Heart right ventricle (tissue), 16 donors: ENCODE measurements around the gene ADO. TPM values are rescaled to one million over a fixed set of nuclear protein-coding genes. Genes with fewer than 3 reads are reported as not detected.

ENCODE experiments used
- ATAC-seq, 8 donors: fragments of 200-7000 bp; cut with Tn5 transposase; one replicate each; pipeline ENCODE4 v1.9.1; 2020; ENCODE audit warnings: mild to moderate bottlenecking in 8 of 8, moderate library complexity in 8 of 8, moderate number of reproducible peaks in 1 of 8
- DNase-seq, 2 donors: peaks; one replicate each; pipeline ENCODE4 v3.0.0-alpha.2; 2020
- H3K27ac ChIP-seq, 10 donors: fragments of 200-600 bp; sonication (generic) in 2 of 10; one replicate each; pipeline versions ENCODE4 v1.5.0 to v1.8.0; 2020 to 2022; ENCODE audit warnings: mild to moderate bottlenecking in 3 of 10
- H3K27me3 ChIP-seq, 7 donors: fragments of 200-600 bp; one replicate each; pipeline ENCODE4 v1.8.0; 2021 to 2022; ENCODE audit warnings: mild to moderate bottlenecking in 2 of 7
- H3K36me3 ChIP-seq, 9 donors: fragments of 200-600 bp; sonication (generic) in 1 of 9; one replicate each; pipeline versions ENCODE4 v1.5.0 to v1.8.0; 2020 to 2022; ENCODE audit warnings: mild to moderate bottlenecking in 2 of 9
- H3K4me1 ChIP-seq, 9 donors: fragments of 200-600 bp; sonication (generic) in 1 of 9; one replicate each; pipeline versions ENCODE4 v1.5.0 to v1.8.0; 2020 to 2022; ENCODE audit warnings: mild to moderate bottlenecking in 4 of 9
- H3K4me3 ChIP-seq, 10 donors: fragments of 200-600 bp; sonication (generic) in 2 of 10; one replicate each; pipeline versions ENCODE4 v1.5.0 to v1.8.0; 2020 to 2022; ENCODE audit warnings: mild to moderate bottlenecking in 7 of 10, moderate library complexity in 2 of 10
- H3K9me3 ChIP-seq, 11 donors: fragments of 200-600 bp in 10 of 11; sonication (generic) in 2 of 11; one replicate each; pipeline versions ENCODE4 v1.5.0 to v1.8.0; 2013 to 2022; ENCODE audit warnings: mild to moderate bottlenecking in 2 of 11, control low read depth in 1 of 11, moderate library complexity in 1 of 11
- WGBS, 2 donors: extraction: QIAGEN DNeasy Blood & Tissue Kit; methylation state at CpG; one replicate each; pipeline ENCODE4 v1.1.7; 2013; ENCODE audit warnings: inconsistent platforms in 1 of 2; 5-methylcytosine and 5-hydroxymethylcytosine counted together
- intact Hi-C, 10 donors: fragments of 100-400 bp; cut with DNase I; formaldehyde crosslinking; loops; one replicate each; pipeline versions ENCODE4 v1.11.1 to v1.14.2; 2022
- polyA plus RNA-seq, 2 donors: library from polyadenylated mRNA; stranded (reverse); fragments of 200-250 nt; gene quantifications; one replicate each; pipeline ENCODE4 v1.2.3, GENCODE V29; 2013
- total RNA-seq, 10 donors: library from RNA; stranded (reverse); fragmentation: NEBNext Ultra II Directional in 3 of 10; extraction: Animal tissue kit (Norgen Biotek cat#: 25700) in 3 of 10; gene quantifications; one replicate each; pipeline versions ENCODE4 v1.2.1 to v1.2.4, GENCODE V29; 2021 to 2023
- TF ChIP-seq, protein P1 (sequence below), 9 donors: fragments of 200-600 bp; sonication (generic) in 2 of 9; IDR thresholded peaks; one replicate each; pipeline versions ENCODE4 v1.5.0 to v1.8.0; 2021 to 2022; ENCODE audit warnings: antibody characterized with exemption in 9 of 9, mild to moderate bottlenecking in 5 of 9, moderate library complexity in 1 of 9
- donor health status: Arrhythmogenic right ventricular cardiomyopathy.
- donor health status: ischemic (EF 13 %, LVEDD 7.1; RV severe dilation, severe dysfunction).
- donor health status: healthy with polysubstance abuse.
- donor health status: DM: no; HTN: yes; CAD: no.
- donor health status: DM: no; HTN: no; CAD: no.
- donor health status: ischemic (EF 25% LVEDD 6.9; RV normal size, moderate dysfunction).
- donor health status: ischemic (EF 25% LVEDD 5.7; RV mildly dilated, moderate dysfunction).
- donor health status: healthy.
- donor health status: DM: yes; HTN: yes; CAD: no.
- donor health status: Ischemic cardiomyopathy.
- donor health status: ischemic (EF 35%, LVEDD 5.7; RV mildly dilated, moderate dysfunction).
- donor health status: nonischemic (EF 11% LVEDD 7.7; RV severe dilation, severe dysfunction).
- donor health status: DM: yes; HTN: yes; CAD: no.
- donor health status: PGD.
- donor health status: ischemic (EF 29% LVEDD 5.4; RV normal size, mild dysfunction).
- donor health status: nonischemic (EF 23%, LVEDD 6.1; RV moderate dilation, normal function).

ADO gene
- total and polyA plus RNA-seq, 12 donors, result 5.1 to 21.0 (median 17.0) TPM

DNA sequence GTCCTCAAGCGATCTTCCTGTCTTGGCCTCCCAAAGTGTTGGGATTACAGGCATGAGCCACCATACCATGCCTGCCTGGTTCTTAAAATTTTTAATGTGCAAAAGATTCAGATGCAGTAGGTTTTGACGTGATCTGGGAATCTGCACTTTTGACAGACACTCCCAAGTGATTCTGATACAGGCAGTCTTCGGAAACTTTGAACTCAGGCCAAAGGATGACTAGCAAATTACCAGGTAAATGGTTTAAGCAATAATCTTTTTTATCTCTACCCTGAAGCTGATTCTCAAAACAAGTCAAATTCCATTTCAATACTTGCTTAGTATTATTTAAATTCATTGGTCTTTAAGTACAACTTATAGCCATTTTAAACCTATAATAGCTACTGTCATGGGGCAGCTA, 2.6 kb upstream of the ADO start:
- H3K36me3 ChIP-seq, result peaks cover 0 to 5% (median 0%) of the 10 kb centered on the region in 9 donors
- H3K4me3 ChIP-seq, result no peak overlapping the region
- TF ChIP-seq, protein P1, sequence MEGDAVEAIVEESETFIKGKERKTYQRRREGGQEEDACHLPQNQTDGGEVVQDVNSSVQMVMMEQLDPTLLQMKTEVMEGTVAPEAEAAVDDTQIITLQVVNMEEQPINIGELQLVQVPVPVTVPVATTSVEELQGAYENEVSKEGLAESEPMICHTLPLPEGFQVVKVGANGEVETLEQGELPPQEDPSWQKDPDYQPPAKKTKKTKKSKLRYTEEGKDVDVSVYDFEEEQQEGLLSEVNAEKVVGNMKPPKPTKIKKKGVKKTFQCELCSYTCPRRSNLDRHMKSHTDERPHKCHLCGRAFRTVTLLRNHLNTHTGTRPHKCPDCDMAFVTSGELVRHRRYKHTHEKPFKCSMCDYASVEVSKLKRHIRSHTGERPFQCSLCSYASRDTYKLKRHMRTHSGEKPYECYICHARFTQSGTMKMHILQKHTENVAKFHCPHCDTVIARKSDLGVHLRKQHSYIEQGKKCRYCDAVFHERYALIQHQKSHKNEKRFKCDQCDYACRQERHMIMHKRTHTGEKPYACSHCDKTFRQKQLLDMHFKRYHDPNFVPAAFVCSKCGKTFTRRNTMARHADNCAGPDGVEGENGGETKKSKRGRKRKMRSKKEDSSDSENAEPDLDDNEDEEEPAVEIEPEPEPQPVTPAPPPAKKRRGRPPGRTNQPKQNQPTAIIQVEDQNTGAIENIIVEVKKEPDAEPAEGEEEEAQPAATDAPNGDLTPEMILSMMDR (IDR thresholded peaks at IDR 0.05), result no peak
- WGBS, 2 donors, result 87% methylated on average over 3 of the region's 3 CpGs
- intact Hi-C loops, result loop anchor here in 3 of 10 donors (5.0 to 10.0 kb wide), 3 partner anchors 40 to 165 kb away; no protein-coding TSS in a partner anchor
- ATAC-seq (no peak), DNase-seq (no peak)
- no peak overlapping the region for H3K27ac ChIP-seq
- peaks cover 3 to 31% (median 23%) of the 10 kb centered on the region in 9 donors for H3K4me1 ChIP-seq
- H3K27me3 ChIP-seq, result peaks cover 0 to 20% (median 0%) of the 10 kb centered on the region in 7 donors
- H3K9me3 ChIP-seq, result no peaks in the 10 kb centered on the region

DNA sequence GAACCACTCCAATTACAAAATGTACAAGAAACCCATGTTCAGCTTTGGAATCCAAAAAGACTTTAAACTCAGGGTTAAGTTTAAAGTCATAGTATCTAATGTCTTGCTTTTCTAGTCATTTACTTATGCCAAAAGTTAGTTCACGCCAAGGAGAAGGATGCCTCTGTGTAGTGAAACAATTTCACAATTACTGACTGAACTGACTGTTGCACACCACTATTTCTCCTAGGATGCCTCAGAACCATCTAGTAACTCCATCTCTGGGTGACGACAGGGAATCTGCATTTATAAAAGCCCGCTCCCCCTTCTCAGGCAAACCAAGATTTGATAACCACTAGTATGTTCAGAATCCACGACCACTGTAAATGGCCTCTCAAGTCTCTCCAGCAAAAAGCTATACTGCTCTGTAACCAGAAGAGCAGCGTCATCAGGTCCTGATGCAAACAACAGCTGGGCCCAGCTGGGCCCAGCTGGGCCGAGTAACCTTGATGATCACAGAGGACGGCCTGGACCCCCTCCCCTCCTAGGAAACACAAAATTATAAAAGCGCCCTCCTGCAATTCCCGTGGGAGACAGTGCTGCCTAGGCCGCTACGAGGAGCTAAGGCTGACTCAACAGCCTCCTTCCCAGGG, 680 bp upstream of the ADO start:
- H3K4me1 ChIP-seq, result peaks cover 3 to 48% (median 41%) of the 10 kb centered on the region in 9 donors
- DNase-seq (no peak), ATAC-seq (peak in 6 of 8 donors; percentile 8 to 72 (median 39))
- intact Hi-C loops, result loop anchor here in 3 of 10 donors (5.0 to 10.0 kb wide), 3 partner anchors 42 to 167 kb away; no protein-coding TSS in a partner anchor
- no peaks in the 10 kb centered on the region for H3K9me3 ChIP-seq
- 27 to 32% methylated on average over 11 of the region's 11 CpGs for WGBS, 2 donors
- peaks cover 0 to under 1% (median 0%) of the 10 kb centered on the region in 7 donors for H3K27me3 ChIP-seq
- peaks cover 0 to 18% (median 0%) of the 10 kb centered on the region in 9 donors for H3K36me3 ChIP-seq
- H3K27ac ChIP-seq, result peak overlapping the region; percentile 85 to 99 (median 96)
- H3K4me3 ChIP-seq, result peak overlapping the region; percentile 64 to 91 (median 84)
- TF ChIP-seq, protein P1 (IDR thresholded peaks at IDR 0.05), result no peak

GRCh38 chr10:62805231-62806099, 945 bp downstream of the ADO start:
- H3K27ac ChIP-seq, result peak overlapping the region; percentile 85 to 99 (median 96)
- ATAC-seq, result peak in 7 of 8 donors; percentile 17 to 61 (median 31)
- TF ChIP-seq, protein P1 (IDR thresholded peaks at IDR 0.05), result no peak
- peak overlapping the region; percentile 64 to 91 (median 84) for H3K4me3 ChIP-seq
- intact Hi-C loops, result loop anchor here in 2 of 10 donors (2.0 to 10.0 kb wide), 2 partner anchors 35 to 51 kb away; no protein-coding TSS in a partner anchor
- peaks cover 0 to 25% (median 0%) of the 10 kb centered on the region in 9 donors for H3K36me3 ChIP-seq
- 3 to 4% methylated on average over 77 of the region's 77 CpGs for WGBS, 2 donors
- DNase-seq, result peak; percentile 17 to 32
- H3K27me3 ChIP-seq, result no peaks in the 10 kb centered on the region
- no peaks in the 10 kb centered on the region for H3K9me3 ChIP-seq
- peaks cover 3 to 58% (median 41%) of the 10 kb centered on the region in 9 donors for H3K4me1 ChIP-seq

- peaks cover 0 to 25% (median 0%) of the 10 kb centered on the region in 9 donors for H3K36me3 ChIP-seq
- TF ChIP-seq, protein P1 (IDR thresholded peaks at IDR 0.05), result no peak
- H3K4me3 ChIP-seq, result peak overlapping the region; percentile 64 to 91 (median 84)
- 8 to 9% methylated on average over 1 of the region's 1 CpG for WGBS, 2 donors
- ATAC-seq (no peak), DNase-seq (no peak)
- peak overlapping the region in 7 of 10 donors; percentile 85 to 98 (median 96) for H3K27ac ChIP-seq
- intact Hi-C loops, result loop anchor here in 2 of 10 donors (2.0 to 10.0 kb wide), 2 partner anchors 35 to 51 kb away; no protein-coding TSS in a partner anchor
- H3K27me3 ChIP-seq, result no peaks in the 10 kb centered on the region
- peaks cover 3 to 58% (median 41%) of the 10 kb centered on the region in 9 donors for H3K4me1 ChIP-seq
- H3K9me3 ChIP-seq, result no peaks in the 10 kb centered on the region
Observed at GRCh38 chr10:62806251-62806650, 1.7 kb downstream of the ADO start.
